IMR-90 (cell line): Measurements from ENCODE around the gene PXYLP1. TPM values are rescaled to one million over a fixed set of nuclear protein-coding genes. Genes with fewer than 3 reads are reported as not detected.

Source experiments
- ATAC-seq: fragments of 200-7000 bp; cut with Tn5 transposase; 2 replicates; pipeline ENCODE4 v1.9.1; 2020; ENCODE audit warnings: low read depth, mild to moderate bottlenecking, moderate library complexity
- BruUV-seq: library from RNA; stranded (reverse); fragments of 400-500 nt; replicated peaks from 2 replicates; lab custom pipeline; 2021; lab: Mats Ljungman, UMichigan
- CTCF ChIA-PET: fragments of 300-600 bp; formaldehyde crosslinking; extraction: SDS; loops from one replicate; lab custom pipeline; 2021; ENCODE audit warnings: antibody characterized with exemption; lab: Yijun Ruan, JAX
- POLR2A ChIA-PET: fragments of 300-600 bp; sonication (Branson Sonifier 250); formaldehyde crosslinking; loops from one replicate; lab custom pipeline; 2022; ENCODE audit warnings: antibody characterized with exemption; ENCODE audit not compliant: unreplicated experiment; lab: Charles Lee
- DNase-seq: peaks from one replicate; pipeline ENCODE4 v3.0.0; 2013
- H2AFZ ChIP-seq: replicated peaks from 2 replicates; pipeline ENCODE3; 2013; ENCODE audit warnings: low read length, mild to moderate bottlenecking; ENCODE audit not compliant: poor library complexity
- H2AK5ac ChIP-seq: 2 replicates; pipeline ENCODE4 v1.6.1; 2013; ENCODE audit warnings: low read depth, low read length, inconsistent platforms
- H2AK9ac ChIP-seq: replicated peaks from 2 replicates; pipeline ENCODE3; 2013; ENCODE audit warnings: mild to moderate bottlenecking, low read depth, low read length, moderate library complexity; ENCODE audit not compliant: poor library complexity
- H2BK120ac ChIP-seq: 2 replicates; pipeline ENCODE4 v1.6.1; 2013; ENCODE audit warnings: low read depth, low read length, inconsistent platforms
- H2BK15ac ChIP-seq: 3 replicates; pipeline ENCODE4 v1.6.1; 2013; ENCODE audit warnings: low read depth, low read length, inconsistent platforms
- H2BK20ac ChIP-seq: 2 replicates; pipeline ENCODE4 v1.6.1; 2013; ENCODE audit warnings: low read depth, mild to moderate bottlenecking, inconsistent platforms, low read length, moderate library complexity
- H2BK5ac ChIP-seq: 2 replicates; pipeline ENCODE4 v1.6.1; 2013; ENCODE audit warnings: mild to moderate bottlenecking, low read depth, low read length, inconsistent platforms; ENCODE audit not compliant: poor library complexity, severe bottlenecking
- H3K14ac ChIP-seq: replicated peaks from 2 replicates; pipeline ENCODE4 v1.6.1; 2013; ENCODE audit warnings: low read depth, low read length, inconsistent platforms
- H3K18ac ChIP-seq: 2 replicates; pipeline ENCODE4 v1.6.1; 2013; ENCODE audit warnings: low read depth, low read length, control low read depth
- H3K23ac ChIP-seq: 2 replicates; pipeline ENCODE4 v1.6.1; 2013; ENCODE audit warnings: low read depth, low read length, inconsistent platforms
- H3K27ac ChIP-seq: 2 replicates; pipeline ENCODE4 v1.5.1; 2013; ENCODE audit warnings: mild to moderate bottlenecking, control low read depth, low read length; ENCODE audit not compliant: insufficient read depth
- H3K27me3 ChIP-seq: 2 replicates; pipeline ENCODE4 v1.6.1; 2013; ENCODE audit warnings: low read length; ENCODE audit not compliant: control insufficient read depth, insufficient read depth
- H3K36me3 ChIP-seq: 2 replicates; pipeline ENCODE4 v1.6.1; 2013; ENCODE audit warnings: low read length, mixed read lengths; ENCODE audit not compliant: control insufficient read depth, insufficient read depth
- H3K4ac ChIP-seq: 2 replicates; pipeline ENCODE4 v1.6.1; 2013; ENCODE audit warnings: low read depth, low read length, inconsistent platforms
- H3K4me1 ChIP-seq: 2 replicates; pipeline ENCODE4 v1.6.1; 2013; ENCODE audit warnings: low read length, mixed read lengths; ENCODE audit not compliant: control insufficient read depth, insufficient read depth
- H3K4me2 ChIP-seq: 2 replicates; pipeline ENCODE4 v1.6.1; 2013; ENCODE audit warnings: low read depth, mild to moderate bottlenecking, control low read depth, low read length, moderate library complexity
- H3K4me3 ChIP-seq: 2 replicates; pipeline ENCODE4 v1.5.1; 2013; ENCODE audit warnings: low read depth, mild to moderate bottlenecking, control low read depth, low read length, moderate library complexity; ENCODE audit not compliant: insufficient read depth
- H3K56ac ChIP-seq: 2 replicates; pipeline ENCODE4 v1.6.1; 2013; ENCODE audit warnings: low read length, inconsistent platforms; ENCODE audit not compliant: insufficient read depth; ENCODE audit errors: extremely low read depth
- H3K79me1 ChIP-seq, 2 experiments: 2 replicates each; pipeline ENCODE4 v1.6.1; 2013; ENCODE audit warnings: low read length in 2 of 2, inconsistent platforms in 1 of 2, low read depth in 1 of 2
- H3K9ac ChIP-seq: 2 replicates; pipeline ENCODE4 v1.6.1; 2013; ENCODE audit warnings: low read depth, low read length, control low read depth
- H3K9me1 ChIP-seq: 2 replicates; pipeline ENCODE4 v1.6.1; 2013; ENCODE audit warnings: low read length, inconsistent platforms; ENCODE audit not compliant: insufficient read depth
- H3K9me3 ChIP-seq: 2 replicates; pipeline ENCODE4 v1.6.1; 2013; ENCODE audit warnings: low read length; ENCODE audit not compliant: control insufficient read depth, insufficient read depth
- H4K20me1 ChIP-seq: 2 replicates; pipeline ENCODE4 v1.6.1; 2013; ENCODE audit warnings: low read length, inconsistent platforms; ENCODE audit not compliant: insufficient read depth
- H4K5ac ChIP-seq: 2 replicates; pipeline ENCODE4 v1.6.1; 2013; ENCODE audit warnings: mild to moderate bottlenecking, low read depth, low read length, control low read depth
- H4K8ac ChIP-seq, 2 experiments: 2 replicates each; pipeline ENCODE4 v1.6.1; 2013; ENCODE audit warnings: low read depth in 2 of 2, low read length in 2 of 2, control low read depth in 1 of 2, inconsistent platforms in 1 of 2
- H4K91ac ChIP-seq: 2 replicates; pipeline ENCODE4 v1.6.1; 2013; ENCODE audit warnings: low read depth, low read length, inconsistent platforms; ENCODE audit not compliant: insufficient read depth
- CHD1 ChIP-seq: IDR thresholded peaks from 2 replicates; pipeline ENCODE4 v1.6.1; 2012; ENCODE audit warnings: low read depth, low read length, improper control_type of control experiment
- MAFK ChIP-seq: IDR thresholded peaks from 2 replicates; pipeline ENCODE4 v1.6.1; 2012; ENCODE audit warnings: low read depth, low read length, improper control_type of control experiment
- NFE2L2 ChIP-seq: fragments of 150-350 bp; IDR thresholded peaks from 2 replicates; pipeline ENCODE4 v1.6.1; 2016; ENCODE audit warnings: low read depth, mild to moderate bottlenecking, low read length
- RCOR1 ChIP-seq: IDR thresholded peaks from 2 replicates; pipeline ENCODE4 v1.6.1; 2012; ENCODE audit warnings: mild to moderate bottlenecking, low read length, improper control_type of control experiment; ENCODE audit not compliant: insufficient replicate concordance
- RFX5 ChIP-seq: IDR thresholded peaks from 2 replicates; pipeline ENCODE4 v1.8.0; 2012; ENCODE audit warnings: low read depth, mild to moderate bottlenecking, low read length, moderate library complexity
- WGBS, 2 experiments: methylation state at CpG; one replicate each; pipeline versions ENCODE4 v1.1.5 to v1.1.7; 2013; ENCODE audit warnings: missing lambda C conversion rate in 2 of 2; ENCODE audit not compliant: insufficient read length in 1 of 2; ENCODE audit errors: extremely low coverage in 2 of 2; 5-methylcytosine and 5-hydroxymethylcytosine counted together
- dilution Hi-C: fragments of 300-500 bp; cut with HindIII; formaldehyde crosslinking; loops from one replicate; pipeline ENCODE4 v1.14.3; 2018; ENCODE audit warnings: low sequenced_read_pairs; ENCODE audit not compliant: unreplicated experiment
- in situ Hi-C: fragments of 300-500 bp; cut with MboI; formaldehyde crosslinking; loops from 3 replicates; pipeline ENCODE4 v1.14.3; 2019; ENCODE audit warnings: low sequenced_read_pairs, inconsistent platforms, mixed read lengths
- intact Hi-C: fragments of 100-400 bp; cut with micrococcal nuclease; formaldehyde crosslinking; loops from 2 replicates; pipeline ENCODE4 v1.10.0; 2022
- polyA plus RNA-seq, 3 experiments: library from polyadenylated mRNA; depleted of rRNA; stranded (reverse); fragments of >200 nt; gene quantifications; 2 replicates each; pipeline ENCODE4 v1.2.3, GENCODE V29; 2012; ENCODE audit warnings: low replicate concordance in 1 of 3
- total RNA-seq: library from RNA; depleted of rRNA; stranded (reverse); fragments of >200 nt; gene quantifications from 2 replicates; pipeline ENCODE4 v1.2.3, GENCODE V29; 2012
- TF ChIP-seq, protein P1 (sequence below): conservative IDR thresholded peaks from 2 replicates; pipeline ENCODE4 v1.5.1; 2012; ENCODE audit warnings: mild to moderate bottlenecking, low read depth, low read length, improper control_type of control experiment

PXYLP1 gene
- total and polyA plus RNA-seq, 2 of the 4 experiments (the other 2 are of a cell fraction) = 11.7 to 15.6 TPM

DNA sequence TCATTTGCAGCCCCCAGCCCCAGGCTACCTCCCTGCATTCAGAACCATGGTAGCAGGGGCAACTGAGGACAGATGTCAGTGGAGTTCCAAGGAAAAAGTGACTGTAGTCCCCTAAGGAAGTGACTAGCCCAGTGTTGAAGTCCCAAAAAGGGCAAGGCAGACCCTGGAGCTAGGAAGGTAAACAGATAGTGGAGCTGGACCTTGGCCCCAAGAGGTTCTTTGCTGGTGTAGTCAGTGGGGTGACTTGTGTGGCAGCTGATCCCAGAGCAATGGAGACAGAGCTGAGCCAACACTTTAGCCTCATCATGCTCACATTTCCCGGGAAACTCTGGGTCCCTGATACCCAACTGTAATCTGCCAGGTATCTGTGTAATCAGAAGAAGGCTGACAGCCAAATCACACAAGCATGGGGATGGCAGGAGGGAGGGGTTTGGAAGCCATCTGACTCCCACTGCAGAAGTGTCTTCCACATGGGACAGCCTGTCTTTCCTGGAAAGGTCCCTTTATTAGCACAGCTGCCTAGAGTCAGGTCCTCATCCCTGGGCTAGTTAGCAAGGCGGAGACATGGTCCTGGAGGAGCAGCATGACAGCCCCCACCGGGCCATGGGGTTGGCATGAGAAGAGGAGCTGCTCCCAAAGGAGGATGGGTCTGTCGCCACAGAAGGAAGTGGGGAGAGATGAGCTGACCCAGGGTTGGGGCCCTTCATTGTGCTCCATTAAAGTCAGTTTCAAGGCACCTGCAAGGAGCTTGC is 39.8 kb downstream of the PXYLP1 start:
- H2AK5ac ChIP-seq = no peak overlapping the region; the same call in 1 of the 2 replicates
- H3K4me1 ChIP-seq = peaks cover 11% of the 10 kb centered on the region
- H2BK15ac ChIP-seq = no peak overlapping the region
- no peak overlapping the region for H3K14ac ChIP-seq
- ATAC-seq (no peak), DNase-seq (no peak)
- H2AK9ac ChIP-seq = no peak overlapping the region
- H3K27me3 ChIP-seq = no peaks in the 10 kb centered on the region
- no peak overlapping the region for H4K91ac ChIP-seq
- TF ChIP-seq MAFK (no peak), RFX5 (no peak), RCOR1 (no peak), NFE2L2 (no peak), CHD1 (no peak)
- TF ChIP-seq, protein P1, sequence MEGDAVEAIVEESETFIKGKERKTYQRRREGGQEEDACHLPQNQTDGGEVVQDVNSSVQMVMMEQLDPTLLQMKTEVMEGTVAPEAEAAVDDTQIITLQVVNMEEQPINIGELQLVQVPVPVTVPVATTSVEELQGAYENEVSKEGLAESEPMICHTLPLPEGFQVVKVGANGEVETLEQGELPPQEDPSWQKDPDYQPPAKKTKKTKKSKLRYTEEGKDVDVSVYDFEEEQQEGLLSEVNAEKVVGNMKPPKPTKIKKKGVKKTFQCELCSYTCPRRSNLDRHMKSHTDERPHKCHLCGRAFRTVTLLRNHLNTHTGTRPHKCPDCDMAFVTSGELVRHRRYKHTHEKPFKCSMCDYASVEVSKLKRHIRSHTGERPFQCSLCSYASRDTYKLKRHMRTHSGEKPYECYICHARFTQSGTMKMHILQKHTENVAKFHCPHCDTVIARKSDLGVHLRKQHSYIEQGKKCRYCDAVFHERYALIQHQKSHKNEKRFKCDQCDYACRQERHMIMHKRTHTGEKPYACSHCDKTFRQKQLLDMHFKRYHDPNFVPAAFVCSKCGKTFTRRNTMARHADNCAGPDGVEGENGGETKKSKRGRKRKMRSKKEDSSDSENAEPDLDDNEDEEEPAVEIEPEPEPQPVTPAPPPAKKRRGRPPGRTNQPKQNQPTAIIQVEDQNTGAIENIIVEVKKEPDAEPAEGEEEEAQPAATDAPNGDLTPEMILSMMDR = no peak
- no peaks in the 10 kb centered on the region for H4K20me1 ChIP-seq
- H2BK120ac ChIP-seq = no peak overlapping the region
- CTCF ChIA-PET = interaction anchor here (1.0 to 1.6 kb wide), 2 partner anchors 9 to 40 kb away, joined by 3 read pairs; partner anchors contain the start of gene PXYLP1
- H3K18ac ChIP-seq = no peak overlapping the region
- WGBS, 2 experiments = 89% methylated on average over 3 of the region's 4 CpGs; no CpG with 5 or more reads in 1 of the 2 experiments
- dilution Hi-C loops = no loop called here
- H3K4me3 ChIP-seq = no peak overlapping the region
- no peak overlapping the region for H4K5ac ChIP-seq
- H2BK20ac ChIP-seq = no peak overlapping the region
- intact Hi-C loops = no loop called here
- BruUV-seq = no TSS peak
- H3K56ac ChIP-seq = no peak overlapping the region
- POLR2A ChIA-PET = no interaction called here
- no peak overlapping the region for H4K8ac ChIP-seq
- no peak overlapping the region for H2AFZ ChIP-seq
- H3K23ac ChIP-seq = no peak overlapping the region
- in situ Hi-C loops = no loop called here
- H3K79me1 ChIP-seq = no peaks in the 10 kb centered on the region; a peak in 1 of 4 replicates
- H2BK5ac ChIP-seq = no peak overlapping the region
- H3K9ac ChIP-seq = no peak overlapping the region
- no peaks in the 10 kb centered on the region; the same call in 1 of the 2 replicates for H3K36me3 ChIP-seq
- peaks cover 5% of the 10 kb centered on the region for H3K9me1 ChIP-seq
- no peaks in the 10 kb centered on the region for H3K9me3 ChIP-seq
- no peak overlapping the region for H3K4ac ChIP-seq
- no peak overlapping the region for H3K27ac ChIP-seq
- no peak overlapping the region for H3K4me2 ChIP-seq
